ENCODE results near the gene PRRC2B. TPM values are rescaled to one million over a fixed set of nuclear protein-coding genes. Genes with fewer than 3 reads are reported as not detected.

The PRRC2B gene
- total RNA-seq, 1 donor from 2014 or later, result 174 TPM

GRCh38 chr9:131481441-131482342 lies 87.8 kb downstream of the PRRC2B start:
- intact Hi-C loops (cut with micrococcal nuclease), result no loop called here

GRCh38 chr9:131482343-131483006 lies 88.6 kb downstream of the PRRC2B start:
- intact Hi-C loops (cut with micrococcal nuclease), result no loop called here

DNA sequence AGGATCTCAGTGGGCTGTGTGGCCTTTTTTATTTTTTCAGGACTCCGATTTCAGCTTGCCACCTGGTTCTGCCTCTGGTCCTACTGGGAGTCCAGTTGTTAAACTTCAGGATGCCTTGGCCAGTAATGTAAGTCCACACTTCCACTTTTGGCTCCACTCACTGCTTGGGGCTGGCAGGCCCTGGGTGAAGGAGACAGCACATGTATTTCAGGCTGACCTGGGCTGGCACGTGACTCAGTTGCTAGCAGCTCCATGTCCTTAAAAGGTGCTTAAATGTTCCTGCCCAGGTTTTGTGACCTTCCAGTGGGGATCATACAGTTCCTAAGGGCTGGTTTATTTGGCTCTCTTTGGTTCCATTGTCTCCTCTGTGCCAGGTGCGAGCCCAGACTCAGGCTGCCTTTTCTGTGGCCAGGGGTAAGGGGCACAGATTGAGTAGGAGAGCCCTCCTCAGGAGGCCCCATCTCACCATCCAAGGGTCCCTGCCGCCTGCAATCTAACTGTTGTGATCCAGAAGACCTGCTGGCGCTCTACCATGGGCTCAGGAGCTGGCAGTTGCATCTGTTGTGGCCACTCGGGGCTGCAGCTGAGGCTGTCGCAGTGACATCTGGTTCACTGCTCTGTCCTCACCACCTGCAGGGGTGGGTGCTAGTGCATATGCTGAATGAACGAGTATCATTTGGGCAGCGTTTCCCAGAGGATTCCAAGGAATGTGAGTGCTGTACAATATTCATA lies 89.6 kb downstream of the PRRC2B start:
- intact Hi-C loops (cut with micrococcal nuclease), result no loop called here

DNA sequence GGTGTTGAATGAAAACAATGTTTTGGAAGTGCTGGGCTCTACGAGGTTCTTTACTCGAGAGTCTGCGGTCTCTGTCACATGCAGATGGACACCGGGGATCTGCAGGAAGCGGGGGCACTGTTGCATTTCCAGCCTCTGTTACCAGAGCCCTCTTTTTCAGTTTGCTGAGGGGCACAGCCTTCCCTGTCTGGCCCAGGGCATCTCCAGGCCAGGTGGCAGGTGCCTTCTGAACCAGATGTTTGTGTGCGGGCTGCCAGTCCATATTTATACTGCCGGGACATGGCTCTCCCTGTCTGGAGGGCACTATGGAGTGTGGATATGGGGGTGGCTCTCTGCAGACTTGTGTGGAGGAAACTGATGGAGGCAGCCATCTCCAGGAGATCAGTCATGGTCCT lies 90.2 kb downstream of the PRRC2B start:
- intact Hi-C loops (cut with micrococcal nuclease), result no loop called here

GRCh38 chr9:131484560-131485185 lies 90.8 kb downstream of the PRRC2B start:
- intact Hi-C loops (cut with micrococcal nuclease), result no loop called here

DNA sequence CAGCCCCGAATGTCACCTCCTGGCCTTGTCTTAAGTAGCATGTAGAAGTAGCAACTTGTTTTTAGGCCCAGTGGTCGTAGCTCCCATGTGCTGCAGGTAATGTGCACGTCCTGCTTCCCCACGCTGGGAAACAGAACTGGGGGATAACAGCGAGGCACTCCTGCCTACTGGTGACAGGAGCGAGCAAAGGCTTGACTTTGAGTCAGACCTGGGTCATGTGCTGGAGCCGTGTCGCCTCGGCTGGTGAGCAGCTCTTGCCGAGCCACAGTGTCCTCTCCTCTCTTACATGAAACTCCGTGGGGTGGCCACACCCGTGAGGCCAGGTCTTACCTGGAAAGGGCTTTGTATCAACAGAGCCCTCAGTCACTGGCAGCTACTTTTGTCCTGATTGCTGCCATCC lies 91.3 kb downstream of the PRRC2B start:
- intact Hi-C loops (cut with micrococcal nuclease), result no loop called here

DNA sequence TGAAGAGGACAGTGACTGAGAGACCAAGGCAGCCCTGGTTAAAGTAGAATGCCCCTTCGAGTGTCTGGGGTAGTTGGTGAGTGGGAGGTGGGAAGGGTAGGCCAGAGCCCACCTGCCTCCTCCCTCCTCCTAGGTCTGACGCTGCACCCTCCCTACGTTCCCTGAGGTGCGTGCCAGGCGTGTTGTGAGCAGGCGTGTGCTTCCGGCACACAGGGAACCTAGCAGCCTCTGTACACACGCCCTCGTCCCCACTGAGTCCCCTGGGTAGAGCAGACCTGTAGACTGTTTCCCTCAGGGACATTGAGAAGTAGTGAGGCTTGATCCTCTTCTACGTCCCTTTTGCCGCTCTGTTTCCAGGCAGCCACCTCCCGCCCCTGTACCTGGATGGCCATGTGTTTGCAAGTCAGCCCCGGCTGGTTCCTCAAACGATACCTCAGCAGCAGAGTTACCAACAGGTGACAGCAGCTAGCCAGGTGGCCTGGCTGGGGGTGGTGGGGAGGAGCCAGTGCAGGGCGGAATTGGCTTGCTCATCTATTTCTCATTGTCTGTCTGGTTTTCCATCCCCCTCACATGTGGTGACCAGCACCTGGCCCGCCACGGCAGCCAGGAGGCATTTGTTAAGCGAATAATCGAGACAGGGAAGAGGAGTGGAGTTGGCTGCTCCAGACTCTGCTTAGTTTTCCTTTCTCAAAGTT lies 92.0 kb downstream of the PRRC2B start:
- intact Hi-C loops (cut with micrococcal nuclease), result no loop called here

GRCh38 chr9:131487001-131487400 lies 93.1 kb downstream of the PRRC2B start:
- intact Hi-C loops (cut with micrococcal nuclease), result no loop called here

- intact Hi-C loops (cut with micrococcal nuclease), result no loop called here
Measured at GRCh38 chr9:131487621-131488031, 93.7 kb downstream of the PRRC2B start.

DNA sequence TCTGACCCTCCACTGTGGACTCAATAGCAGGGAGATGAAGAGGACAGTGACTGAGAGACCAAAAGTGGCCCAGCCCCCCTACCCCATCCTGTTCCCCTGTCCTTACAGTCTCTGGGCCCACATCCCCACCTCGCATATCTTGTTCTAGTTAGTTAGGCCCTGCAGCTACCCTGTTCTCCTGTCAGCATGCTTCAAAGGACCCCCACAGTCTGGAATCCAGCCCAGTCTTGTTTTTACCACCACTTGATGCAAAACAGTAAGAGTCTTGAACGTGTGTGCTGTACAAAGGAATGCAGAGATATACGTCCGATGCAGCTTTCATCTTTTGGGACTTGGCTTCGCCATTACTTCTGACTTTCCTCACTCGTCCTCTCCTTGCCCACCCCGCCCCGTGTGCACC lies 96.6 kb downstream of the PRRC2B start:
- intact Hi-C loops (cut with micrococcal nuclease), result no loop called here

GRCh38 chr9:131491001-131491710 lies 97.3 kb downstream of the PRRC2B start:
- intact Hi-C loops (cut with micrococcal nuclease), result no loop called here

DNA sequence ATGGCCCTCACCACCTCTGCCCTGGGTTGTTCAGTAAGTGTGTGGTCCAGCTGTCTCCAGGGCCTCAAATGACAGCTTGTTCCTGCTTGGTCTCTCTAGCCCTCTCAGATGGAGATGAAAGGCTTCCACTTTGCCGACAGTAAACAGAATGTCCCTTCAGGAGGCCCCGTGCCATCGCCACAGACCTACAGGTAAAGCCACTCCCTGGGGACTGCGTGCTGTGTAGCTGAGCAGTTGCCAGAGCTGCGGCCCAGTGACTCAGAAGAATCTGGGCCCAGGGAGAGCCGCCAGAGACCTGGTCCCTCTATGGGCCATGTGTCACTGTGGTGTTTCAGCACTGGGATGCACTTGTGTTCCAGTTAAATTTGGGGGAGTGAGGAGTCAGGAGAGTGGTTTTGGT lies 98.2 kb downstream of the PRRC2B start:
- intact Hi-C loops (cut with micrococcal nuclease), result no loop called here

- intact Hi-C loops (cut with micrococcal nuclease), result no loop called here
Measured at GRCh38 chr9:131494296-131494870, 100.5 kb downstream of the PRRC2B start.

DNA sequence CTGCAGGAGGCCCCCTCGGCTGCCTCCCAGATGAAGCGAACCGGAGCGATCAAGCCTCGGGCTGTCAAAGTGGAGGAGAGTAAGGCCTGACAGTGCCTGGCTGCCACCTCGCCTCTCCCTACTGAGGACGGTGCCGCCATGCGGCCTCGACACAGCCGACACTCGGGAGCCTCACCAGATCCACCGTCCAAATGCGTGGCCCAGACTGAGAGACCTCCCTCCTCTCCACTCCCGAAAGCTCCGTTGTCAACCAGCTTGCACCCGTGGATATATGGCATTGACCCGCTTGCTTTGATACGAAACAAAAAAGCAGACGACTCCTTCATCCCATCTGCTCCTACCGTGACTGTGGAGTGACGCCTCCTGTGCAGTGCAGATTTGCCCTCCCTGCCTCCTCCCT lies 101.9 kb downstream of the PRRC2B start:
- intact Hi-C loops (cut with micrococcal nuclease), result no loop called here

DNA sequence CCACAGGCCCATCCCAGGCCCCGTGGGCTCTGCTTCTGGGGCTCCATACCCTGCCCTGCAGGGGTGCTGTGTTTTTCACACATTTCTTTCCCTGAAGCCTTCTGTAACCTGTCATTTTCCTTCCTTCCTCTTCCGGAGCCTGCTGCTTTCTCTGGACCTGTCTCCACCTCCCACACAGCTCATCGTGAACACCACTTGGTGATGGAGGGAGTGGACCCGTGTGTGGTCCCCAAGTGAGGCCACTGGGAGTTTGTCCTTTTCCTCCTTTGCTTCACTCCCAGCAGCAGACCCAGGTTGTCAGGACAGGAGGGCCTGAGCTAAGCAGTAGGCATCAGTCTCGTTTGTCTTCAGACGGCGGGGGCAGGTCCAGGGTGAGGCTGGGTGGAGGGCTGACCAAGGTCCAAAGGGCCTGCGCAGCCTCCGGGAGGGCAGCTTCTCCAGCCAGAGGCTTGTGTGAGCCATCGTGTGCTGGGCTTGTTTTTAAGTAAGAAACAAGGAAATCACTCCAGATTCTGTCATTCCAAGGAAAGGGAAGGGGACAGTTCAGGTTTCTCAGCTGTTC lies 103.0 kb downstream of the PRRC2B start:
- intact Hi-C loops (cut with micrococcal nuclease), result no loop called here

DNA sequence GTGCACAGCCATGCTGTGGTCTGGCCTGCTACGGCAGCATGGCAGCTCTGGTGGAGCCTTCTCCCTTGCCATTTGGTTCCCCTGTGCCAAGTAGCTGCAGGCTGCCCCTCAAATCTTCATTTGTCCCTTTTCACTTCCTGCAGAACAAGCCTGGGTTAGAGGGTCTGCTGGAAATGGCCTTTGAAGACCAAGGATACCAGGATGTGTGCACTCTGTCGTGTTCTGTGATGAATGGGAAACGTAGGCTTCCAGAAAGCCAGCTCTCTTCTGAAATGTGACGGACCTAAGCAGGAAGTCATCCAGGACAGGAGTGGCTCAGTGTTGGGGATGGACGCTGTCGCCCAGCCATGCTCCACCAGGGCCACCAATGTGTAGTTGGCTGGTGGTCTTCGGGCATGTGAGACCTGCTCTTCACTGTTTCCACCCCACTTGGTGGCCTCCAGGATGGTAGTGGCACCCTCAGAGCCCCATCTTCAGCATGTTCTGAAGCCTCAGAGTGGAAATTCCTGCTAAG lies 105.4 kb downstream of the PRRC2B start:
- intact Hi-C loops (cut with micrococcal nuclease), result no loop called here

DNA sequence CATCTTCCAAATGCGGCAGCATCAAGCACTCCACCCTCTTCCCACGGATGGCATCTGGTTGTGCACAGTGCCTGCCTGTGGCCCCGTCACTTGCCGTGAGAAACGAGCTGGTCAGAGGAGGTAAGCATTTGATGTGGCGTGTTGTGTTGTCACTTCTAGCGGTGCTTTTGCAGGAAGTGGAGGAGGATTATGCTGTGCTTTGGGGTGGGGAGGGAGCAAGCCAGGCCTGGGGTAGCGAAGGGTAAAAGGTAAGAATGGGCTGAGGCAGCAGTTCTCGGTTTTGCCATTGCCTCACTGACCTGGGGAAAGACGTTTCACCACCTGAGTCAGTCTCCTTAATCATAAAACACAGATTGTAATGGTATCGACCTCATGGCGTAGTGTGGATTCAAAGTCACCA lies 106.5 kb downstream of the PRRC2B start:
- intact Hi-C loops (cut with micrococcal nuclease), result loop anchor here (1.0 to 5.0 kb wide), 10 partner anchors 31 to 852 kb away; partner anchors contain the start of genes FAM78A, SETX and UCK1

- intact Hi-C loops (cut with micrococcal nuclease), result loop anchor here (1.0 to 5.0 kb wide), 10 partner anchors 30 to 851 kb away; partner anchors contain the start of genes FAM78A, SETX and UCK1
Measured at GRCh38 chr9:131500939-131501541, 107.2 kb downstream of the PRRC2B start.
